H1 (cell line): ENCODE results near the gene METTL6.

Source experiments
- CREB1 ChIP-seq: IDR thresholded peaks from 2 replicates; pipeline ENCODE4 v1.6.1; 2012; ENCODE audit warnings: inconsistent platforms
- E2F6 ChIP-seq: IDR thresholded peaks from 2 replicates; pipeline ENCODE4 v1.6.1; 2012; ENCODE audit warnings: inconsistent platforms
- GTF2F1 ChIP-seq: IDR thresholded peaks from 2 replicates; pipeline ENCODE4 v1.6.1; 2012; ENCODE audit warnings: low read depth, low read length, improper control_type of control experiment, borderline replicate concordance
- JUN ChIP-seq: IDR thresholded peaks from 2 replicates; pipeline ENCODE4 v1.6.1; 2011; ENCODE audit warnings: low read depth, mild to moderate bottlenecking, improper control_type of control experiment, low read length
- MAFK ChIP-seq: IDR thresholded peaks from 2 replicates; pipeline ENCODE4 v1.6.1; 2012; ENCODE audit warnings: low read depth, mild to moderate bottlenecking, improper control_type of control experiment, low read length
- RAD21 ChIP-seq, 2 experiments: IDR thresholded peaks in 1 of 2; conservative IDR thresholded peaks in 1 of 2; 2 replicates each; pipeline ENCODE4 v1.6.1; 2011; ENCODE audit warnings: low read depth in 2 of 2, low read length in 2 of 2, improper control_type of control experiment in 1 of 2, inconsistent platforms in 1 of 2, mild to moderate bottlenecking in 1 of 2, moderate library complexity in 1 of 2
- SP2 ChIP-seq: IDR thresholded peaks from 2 replicates; pipeline ENCODE4 v1.6.1; 2012; ENCODE audit warnings: mild to moderate bottlenecking, low read length, inconsistent platforms
- SUZ12 ChIP-seq: fragments of 200-600 bp; sonication (generic); IDR thresholded peaks from 2 replicates; pipeline ENCODE4 v1.6.1; 2012; ENCODE audit warnings: mild to moderate bottlenecking, inconsistent platforms, low read length, moderate library complexity, mixed read lengths
- TF ChIP-seq, protein P1 (sequence below), 3 experiments: IDR thresholded peaks; 1 replicate in 2 of 3; 2 replicates in 1 of 3; pipeline versions ENCODE4 v1.5.1 to v1.6.1; 2011; ENCODE audit warnings: low read length in 3 of 3, mild to moderate bottlenecking in 3 of 3, inconsistent platforms in 2 of 3, low read depth in 1 of 3, moderate library complexity in 1 of 3; ENCODE audit not compliant: insufficient read depth in 1 of 3; ENCODE audit errors: control extremely low read depth in 1 of 3
- TF ChIP-seq, protein P2 (sequence below): IDR thresholded peaks from 2 replicates; pipeline ENCODE4 v1.6.1; 2011; ENCODE audit warnings: low read length, improper control_type of control experiment

DNA sequence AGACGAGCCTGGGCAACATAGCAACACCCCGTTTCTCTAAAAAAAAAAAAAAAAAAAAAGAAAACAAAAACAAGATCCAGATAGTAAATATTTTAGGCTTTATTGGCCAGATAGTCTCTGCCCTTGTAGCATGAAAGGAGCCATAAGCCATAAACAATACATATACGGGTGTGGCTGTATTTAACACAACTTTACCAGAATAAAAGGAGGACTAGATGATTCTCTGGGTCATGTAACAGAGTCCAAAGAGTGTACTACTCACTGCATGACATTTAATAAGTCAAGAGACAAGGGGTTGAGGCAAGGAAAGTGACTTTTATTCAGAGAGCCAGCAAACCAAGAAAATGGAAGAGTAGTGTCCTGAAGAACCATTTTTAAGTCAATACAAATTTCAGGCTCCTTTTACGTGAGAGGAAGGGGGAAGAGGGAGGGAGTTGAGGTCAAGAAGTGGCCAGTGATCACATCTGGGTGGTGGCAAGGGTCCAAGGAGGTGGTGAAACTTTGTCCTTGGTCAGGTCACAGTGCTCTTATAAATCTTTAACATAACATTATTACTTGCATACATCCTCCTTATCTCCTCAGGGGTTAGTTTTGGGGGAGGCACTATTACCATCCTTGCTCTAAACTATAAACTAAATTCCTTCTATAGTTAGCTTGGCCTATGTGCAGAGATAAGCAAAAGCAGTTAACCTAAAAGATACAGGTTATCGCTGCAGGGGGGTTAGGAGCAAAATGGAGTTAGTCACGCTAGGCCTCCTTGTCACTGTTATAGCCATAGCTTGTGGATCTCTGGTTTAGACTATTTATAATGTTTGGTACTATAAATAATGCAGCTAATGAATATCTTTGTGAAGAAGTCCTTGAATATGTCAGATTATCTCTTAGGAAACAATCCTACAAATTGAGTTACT is 46.1 kb downstream of the METTL6 start:
- TF ChIP-seq GTF2F1 = no peak
- no peak for TF ChIP-seq JUN
- no peak for TF ChIP-seq MAFK
- TF ChIP-seq E2F6 = no peak
- TF ChIP-seq, protein P1, sequence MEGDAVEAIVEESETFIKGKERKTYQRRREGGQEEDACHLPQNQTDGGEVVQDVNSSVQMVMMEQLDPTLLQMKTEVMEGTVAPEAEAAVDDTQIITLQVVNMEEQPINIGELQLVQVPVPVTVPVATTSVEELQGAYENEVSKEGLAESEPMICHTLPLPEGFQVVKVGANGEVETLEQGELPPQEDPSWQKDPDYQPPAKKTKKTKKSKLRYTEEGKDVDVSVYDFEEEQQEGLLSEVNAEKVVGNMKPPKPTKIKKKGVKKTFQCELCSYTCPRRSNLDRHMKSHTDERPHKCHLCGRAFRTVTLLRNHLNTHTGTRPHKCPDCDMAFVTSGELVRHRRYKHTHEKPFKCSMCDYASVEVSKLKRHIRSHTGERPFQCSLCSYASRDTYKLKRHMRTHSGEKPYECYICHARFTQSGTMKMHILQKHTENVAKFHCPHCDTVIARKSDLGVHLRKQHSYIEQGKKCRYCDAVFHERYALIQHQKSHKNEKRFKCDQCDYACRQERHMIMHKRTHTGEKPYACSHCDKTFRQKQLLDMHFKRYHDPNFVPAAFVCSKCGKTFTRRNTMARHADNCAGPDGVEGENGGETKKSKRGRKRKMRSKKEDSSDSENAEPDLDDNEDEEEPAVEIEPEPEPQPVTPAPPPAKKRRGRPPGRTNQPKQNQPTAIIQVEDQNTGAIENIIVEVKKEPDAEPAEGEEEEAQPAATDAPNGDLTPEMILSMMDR (IDR thresholded peaks at IDR 0.05; ENCODE audit: control extremely low read depth in 1 of 3, insufficient read depth in 1 of 3, low read depth in 1 of 3, low read length in 3 of 3) = no peak
- no peak for TF ChIP-seq CREB1
- TF ChIP-seq SP2 = no peak
- TF ChIP-seq, protein P2, sequence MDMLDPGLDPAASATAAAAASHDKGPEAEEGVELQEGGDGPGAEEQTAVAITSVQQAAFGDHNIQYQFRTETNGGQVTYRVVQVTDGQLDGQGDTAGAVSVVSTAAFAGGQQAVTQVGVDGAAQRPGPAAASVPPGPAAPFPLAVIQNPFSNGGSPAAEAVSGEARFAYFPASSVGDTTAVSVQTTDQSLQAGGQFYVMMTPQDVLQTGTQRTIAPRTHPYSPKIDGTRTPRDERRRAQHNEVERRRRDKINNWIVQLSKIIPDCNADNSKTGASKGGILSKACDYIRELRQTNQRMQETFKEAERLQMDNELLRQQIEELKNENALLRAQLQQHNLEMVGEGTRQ = no peak
- TF ChIP-seq RAD21 (IDR thresholded peaks at IDR 0.05 in 1 of 2, conservative IDR thresholded peaks at IDR 0.05 in 1 of 2; ENCODE audit: low read depth in 2 of 2, low read length in 2 of 2) = no peak
- TF ChIP-seq SUZ12 = no peak
